Dendritic cell treated with granulocyte-macrophage colony-stimulating factor and Interleukin-4, amounts not matched to agents 40 ng/mL and 50 ng/mL, for 4 days (primary cell): ENCODE data around the gene SNX11.

Experiments used
- H3K27ac Mint-ChIP-seq: one replicate; pipeline ENCODE4 v1.8.0; 2022; ENCODE audit warnings: mild to moderate bottlenecking, mixed read lengths
- H3K27me3 Mint-ChIP-seq: one replicate; pipeline ENCODE4 v1.8.0; 2022; ENCODE audit warnings: mild to moderate bottlenecking, mixed read lengths
- H3K36me3 Mint-ChIP-seq: one replicate; pipeline ENCODE4 v1.8.0; 2022; ENCODE audit warnings: low read depth, mixed read lengths
- H3K4me1 Mint-ChIP-seq: one replicate; pipeline ENCODE4 v1.8.0; 2022; ENCODE audit warnings: low read depth, mixed read lengths
- H3K4me3 Mint-ChIP-seq: one replicate; pipeline ENCODE4 v1.8.0; 2022; ENCODE audit warnings: mild to moderate bottlenecking, moderate library complexity, mixed read lengths
- H3K9me3 Mint-ChIP-seq: one replicate; pipeline ENCODE4 v1.8.0; 2022; ENCODE audit warnings: mixed read lengths
- intact Hi-C: fragments of 100-400 bp; cut with micrococcal nuclease; formaldehyde crosslinking; loops from one replicate; pipeline ENCODE4 v1.15.0; 2022

Gene SNX11

GRCh38 chr17:48104440-48104839 is 3.1 kb upstream of the SNX11 start:
- H3K4me3 Mint-ChIP-seq, result no peak overlapping the region
- peaks cover 30% of the 10 kb centered on the region for H3K36me3 Mint-ChIP-seq
- peaks cover 67% of the 10 kb centered on the region for H3K4me1 Mint-ChIP-seq
- H3K27me3 Mint-ChIP-seq, result no peaks in the 10 kb centered on the region
- H3K27ac Mint-ChIP-seq, result peak overlapping the region; percentile 26
- intact Hi-C loops, result no loop called here
- no peaks in the 10 kb centered on the region for H3K9me3 Mint-ChIP-seq

DNA sequence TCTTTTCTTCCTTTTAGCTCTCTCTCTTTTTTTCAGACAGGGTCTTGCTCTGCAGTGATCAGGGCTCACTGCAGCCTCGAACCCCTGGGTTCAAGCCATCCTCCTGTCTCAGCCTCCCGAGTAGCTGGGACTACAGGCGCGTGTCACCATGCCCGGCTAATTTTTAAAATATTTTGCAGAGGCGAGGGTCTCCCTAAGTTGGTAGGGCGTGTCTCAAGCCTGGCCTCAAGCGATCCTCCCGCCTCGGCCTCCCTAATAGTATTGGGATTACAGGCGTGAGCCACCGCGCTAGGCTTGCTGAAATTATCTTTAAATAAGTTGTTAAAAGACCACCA is 797 bp upstream of the SNX11 start:
- H3K27ac Mint-ChIP-seq, result peak overlapping the region; percentile 96
- H3K9me3 Mint-ChIP-seq, result no peaks in the 10 kb centered on the region
- peaks cover 29% of the 10 kb centered on the region for H3K36me3 Mint-ChIP-seq
- H3K4me3 Mint-ChIP-seq, result peak overlapping the region; percentile 95
- intact Hi-C loops, result loop anchor here (2.0 kb wide), 1 partner anchor 58 kb away; the partner anchor contains the start of gene NFE2L1
- H3K4me1 Mint-ChIP-seq, result peaks cover 73% of the 10 kb centered on the region
- H3K27me3 Mint-ChIP-seq, result no peaks in the 10 kb centered on the region

DNA sequence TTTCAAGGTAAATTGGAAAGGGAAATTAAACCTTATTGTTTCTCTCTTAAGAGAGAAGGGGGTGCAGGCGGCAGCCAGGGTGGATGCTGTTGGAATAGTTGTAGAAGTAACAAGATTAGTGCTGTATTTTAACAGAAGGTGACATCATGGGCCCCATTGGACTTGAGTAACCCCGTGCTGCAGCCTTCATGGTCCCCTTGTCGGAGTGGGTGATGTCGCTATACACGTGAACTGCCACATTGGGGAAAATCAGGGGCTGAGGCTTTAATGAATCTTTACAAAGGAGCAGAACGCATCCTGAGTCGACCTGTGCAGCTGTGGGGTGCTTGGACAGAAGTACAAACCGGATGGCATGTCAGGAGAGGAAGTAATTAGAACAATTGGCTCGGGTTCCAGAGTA is 3.2 kb downstream of the SNX11 start:
- Mint-ChIP-seq H3K27ac (peak overlapping the region; percentile 76), H3K9me3 (no peaks in the 10 kb centered on the region), H3K4me3 (peak overlapping the region; percentile 60), H3K4me1 (peaks cover 68% of the 10 kb centered on the region), H3K27me3 (no peaks in the 10 kb centered on the region), H3K36me3 (peaks cover 69% of the 10 kb centered on the region)
- intact Hi-C loops, result no loop called here

DNA sequence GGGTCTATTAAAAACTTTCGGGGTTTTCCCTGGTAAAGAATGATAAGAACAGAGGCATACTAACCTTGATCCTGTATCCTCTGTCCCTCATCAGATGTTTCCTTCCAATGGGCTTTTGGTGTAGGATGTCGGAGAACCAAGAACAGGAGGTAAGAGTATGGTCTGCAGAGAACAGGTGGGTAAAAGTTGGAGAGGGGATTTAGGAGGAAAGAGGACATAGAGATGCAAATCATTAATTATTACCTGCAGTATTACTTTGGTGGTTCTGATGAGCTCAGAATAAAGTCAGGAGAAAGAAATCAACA is 4.3 kb downstream of the SNX11 start:
- no peak overlapping the region for H3K4me3 Mint-ChIP-seq
- H3K27ac Mint-ChIP-seq, result peak overlapping the region; percentile 76
- H3K4me1 Mint-ChIP-seq, result peaks cover 64% of the 10 kb centered on the region
- intact Hi-C loops, result no loop called here
- no peaks in the 10 kb centered on the region for H3K9me3 Mint-ChIP-seq
- H3K27me3 Mint-ChIP-seq, result no peaks in the 10 kb centered on the region
- H3K36me3 Mint-ChIP-seq, result peaks cover 80% of the 10 kb centered on the region

- Mint-ChIP-seq H3K9me3 (no peaks in the 10 kb centered on the region), H3K27ac (peak overlapping the region; percentile 76), H3K27me3 (no peaks in the 10 kb centered on the region), H3K36me3 (peaks cover 83% of the 10 kb centered on the region), H3K4me3 (peak overlapping the region; percentile 4), H3K4me1 (peaks cover 59% of the 10 kb centered on the region)
- intact Hi-C loops, result no loop called here
These were observed 5.7 kb downstream of the SNX11 start for GRCh38 chr17:48113201-48113676.

GRCh38 chr17:48121923-48122664 is 14.5 kb downstream of the SNX11 start:
- intact Hi-C loops, result no loop called here
- Mint-ChIP-seq H3K27ac (no peak overlapping the region), H3K27me3 (no peaks in the 10 kb centered on the region), H3K4me1 (peaks cover 12% of the 10 kb centered on the region), H3K9me3 (no peaks in the 10 kb centered on the region), H3K36me3 (peaks cover 100% of the 10 kb centered on the region), H3K4me3 (no peak overlapping the region)

DNA sequence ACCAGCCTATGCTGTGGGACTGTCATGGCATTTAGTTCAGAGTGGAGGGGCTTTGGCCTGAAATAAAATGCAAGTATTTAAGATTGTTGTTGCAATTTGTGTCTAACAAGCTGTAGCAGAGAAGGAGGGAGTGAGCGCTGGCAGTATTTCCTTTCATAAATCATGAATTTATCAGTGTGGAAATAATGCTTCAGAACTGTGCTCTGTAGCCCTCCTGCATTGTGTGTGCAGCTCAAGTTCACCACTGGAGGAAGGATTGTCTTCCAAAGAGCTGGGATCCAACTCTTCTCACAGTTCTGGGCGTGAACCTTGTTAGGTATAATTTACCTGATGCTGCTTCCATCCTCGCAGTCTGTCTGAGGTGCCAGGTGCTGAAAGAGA is 15.1 kb downstream of the SNX11 start:
- intact Hi-C loops, result no loop called here
- peaks cover 12% of the 10 kb centered on the region for H3K4me1 Mint-ChIP-seq
- peaks cover 97% of the 10 kb centered on the region for H3K36me3 Mint-ChIP-seq
- no peaks in the 10 kb centered on the region for H3K27me3 Mint-ChIP-seq
- no peak overlapping the region for H3K27ac Mint-ChIP-seq
- H3K9me3 Mint-ChIP-seq, result no peaks in the 10 kb centered on the region
- no peak overlapping the region for H3K4me3 Mint-ChIP-seq

- no peak overlapping the region for H3K4me3 Mint-ChIP-seq
- no peaks in the 10 kb centered on the region for H3K9me3 Mint-ChIP-seq
- H3K27me3 Mint-ChIP-seq, result no peaks in the 10 kb centered on the region
- peaks cover 12% of the 10 kb centered on the region for H3K4me1 Mint-ChIP-seq
- peaks cover 92% of the 10 kb centered on the region for H3K36me3 Mint-ChIP-seq
- intact Hi-C loops, result no loop called here
- H3K27ac Mint-ChIP-seq, result no peak overlapping the region
These were observed 15.5 kb downstream of the SNX11 start for GRCh38 chr17:48123111-48123510.

DNA sequence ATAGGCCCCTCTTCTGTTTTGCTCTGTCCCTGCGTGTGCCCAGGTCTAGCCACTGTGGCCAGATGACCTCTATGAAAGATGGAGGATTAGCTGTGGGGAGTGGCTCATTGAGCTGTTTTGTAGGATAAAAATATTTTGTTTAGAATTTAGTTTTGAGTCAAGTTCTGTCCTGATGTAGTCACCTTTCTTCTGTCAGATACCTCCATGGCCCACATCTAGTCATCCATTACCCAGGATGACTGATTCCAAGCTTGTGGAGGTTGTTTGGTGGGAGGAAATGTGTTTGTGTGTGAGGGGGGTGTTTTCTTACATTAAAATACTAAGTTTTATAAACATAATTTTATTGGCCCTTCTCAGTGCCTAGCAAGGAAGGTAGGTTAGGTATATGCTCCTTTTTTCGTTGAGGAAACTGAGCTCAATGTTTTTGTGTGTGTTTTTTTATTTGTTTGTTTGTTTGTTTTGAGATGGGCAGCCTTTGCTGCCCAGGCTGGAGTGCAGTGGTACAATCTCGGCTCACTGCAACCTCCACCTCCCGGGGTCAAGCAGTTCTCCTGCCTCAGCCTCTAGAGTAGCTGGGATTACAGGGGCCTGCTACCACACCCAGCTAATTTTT is 16.3 kb downstream of the SNX11 start:
- peaks cover 85% of the 10 kb centered on the region for H3K36me3 Mint-ChIP-seq
- no peak overlapping the region for H3K4me3 Mint-ChIP-seq
- H3K4me1 Mint-ChIP-seq, result peaks cover 12% of the 10 kb centered on the region
- H3K9me3 Mint-ChIP-seq, result no peaks in the 10 kb centered on the region
- no peak overlapping the region for H3K27ac Mint-ChIP-seq
- no peaks in the 10 kb centered on the region for H3K27me3 Mint-ChIP-seq
- intact Hi-C loops, result no loop called here

GRCh38 chr17:48125829-48126531 is 18.4 kb downstream of the SNX11 start:
- Mint-ChIP-seq H3K27ac (peak overlapping the region; percentile 58), H3K36me3 (peaks cover 64% of the 10 kb centered on the region), H3K4me3 (no peak overlapping the region), H3K9me3 (no peaks in the 10 kb centered on the region), H3K4me1 (peaks cover 13% of the 10 kb centered on the region), H3K27me3 (no peaks in the 10 kb centered on the region)
- intact Hi-C loops, result loop anchor here (5.0 kb wide), 1 partner anchor 34 kb away; no protein-coding TSS in a partner anchor

DNA sequence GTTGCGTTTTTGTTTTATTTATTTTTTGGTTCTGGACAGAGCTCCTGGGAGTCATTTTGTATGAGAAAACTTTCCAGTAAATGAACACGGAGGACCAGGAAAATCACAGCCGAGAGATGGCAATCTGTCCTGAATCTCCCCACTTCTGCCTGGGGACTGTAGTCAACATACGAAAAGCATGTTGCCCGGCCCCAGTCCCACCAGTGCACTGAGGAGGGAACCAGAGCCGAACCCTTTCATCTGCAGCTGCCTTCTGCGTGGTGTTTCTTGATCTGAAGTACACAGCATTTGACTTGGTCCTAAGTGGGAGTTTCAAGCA is 18.9 kb downstream of the SNX11 start:
- Mint-ChIP-seq H3K27ac (peak overlapping the region; percentile 58), H3K9me3 (no peaks in the 10 kb centered on the region), H3K4me3 (no peak overlapping the region), H3K4me1 (peaks cover 18% of the 10 kb centered on the region), H3K36me3 (peaks cover 59% of the 10 kb centered on the region), H3K27me3 (no peaks in the 10 kb centered on the region)
- intact Hi-C loops, result loop anchor here (5.0 kb wide), 1 partner anchor 34 kb away; no protein-coding TSS in a partner anchor

DNA sequence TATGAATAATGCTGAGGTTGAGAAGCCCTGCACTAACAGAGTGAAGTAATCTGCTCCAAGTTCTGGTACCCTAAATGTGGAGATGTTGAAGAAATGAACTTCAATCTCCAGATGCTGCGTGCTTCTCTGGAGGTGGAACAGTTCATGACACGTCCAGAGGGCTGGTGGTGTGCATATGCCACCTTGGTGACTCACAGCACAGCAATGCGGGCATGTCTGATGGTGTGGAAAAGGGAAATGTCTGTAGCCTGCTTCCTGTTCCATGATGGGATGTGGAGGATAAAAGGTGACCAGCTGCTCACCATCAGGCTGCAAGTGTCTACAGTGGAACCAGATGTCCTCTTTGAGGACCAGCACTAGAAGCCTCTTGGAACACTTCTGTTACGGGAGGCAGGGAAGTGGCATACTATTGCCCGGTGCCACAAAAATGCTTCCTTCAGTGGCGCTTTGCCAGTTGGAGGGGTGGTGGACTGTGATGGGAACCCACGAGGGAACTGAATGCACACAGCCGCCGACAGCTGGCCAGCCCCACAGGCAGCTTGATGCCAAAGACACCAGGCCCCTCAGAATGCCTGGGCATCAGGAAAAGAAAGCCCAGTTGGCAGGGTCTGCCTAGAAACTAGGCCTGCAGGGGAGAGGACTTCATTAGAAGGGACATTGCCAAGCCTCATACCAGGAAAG is 19.9 kb downstream of the SNX11 start:
- Mint-ChIP-seq H3K27ac (no peak overlapping the region), H3K4me1 (peaks cover 19% of the 10 kb centered on the region), H3K36me3 (peaks cover 48% of the 10 kb centered on the region), H3K4me3 (no peak overlapping the region), H3K27me3 (no peaks in the 10 kb centered on the region), H3K9me3 (no peaks in the 10 kb centered on the region)
- intact Hi-C loops, result loop anchor here (5.0 kb wide), 1 partner anchor 35 kb away; no protein-coding TSS in a partner anchor

DNA sequence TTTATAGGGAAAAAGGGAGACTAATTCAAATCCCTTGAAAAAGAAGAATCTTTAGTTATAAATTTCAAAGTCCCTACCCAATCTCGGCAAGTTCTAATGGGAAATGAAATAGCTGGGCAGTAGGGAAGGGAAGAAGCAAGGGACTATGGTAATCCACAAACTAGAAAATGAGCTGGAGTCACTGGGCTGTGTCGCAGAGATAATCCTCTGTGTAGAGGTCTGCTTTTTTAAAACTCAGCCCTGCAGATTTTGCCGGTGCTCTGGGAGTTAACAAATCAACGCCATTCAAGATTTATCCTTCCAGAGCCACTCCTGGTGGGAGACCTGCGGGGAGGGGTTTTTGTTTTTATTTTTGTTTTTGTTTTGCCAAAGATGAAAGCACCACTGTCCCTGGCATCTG is 20.8 kb downstream of the SNX11 start:
- no peak overlapping the region for H3K27ac Mint-ChIP-seq
- intact Hi-C loops, result loop anchor here (5.0 kb wide), 1 partner anchor 36 kb away; no protein-coding TSS in a partner anchor
- H3K4me1 Mint-ChIP-seq, result peaks cover 22% of the 10 kb centered on the region
- no peaks in the 10 kb centered on the region for H3K27me3 Mint-ChIP-seq
- H3K4me3 Mint-ChIP-seq, result no peak overlapping the region
- peaks cover 39% of the 10 kb centered on the region for H3K36me3 Mint-ChIP-seq
- H3K9me3 Mint-ChIP-seq, result no peaks in the 10 kb centered on the region

- Mint-ChIP-seq H3K27ac (no peak overlapping the region), H3K4me3 (no peak overlapping the region), H3K36me3 (peaks cover 24% of the 10 kb centered on the region), H3K9me3 (no peaks in the 10 kb centered on the region), H3K27me3 (no peaks in the 10 kb centered on the region), H3K4me1 (peaks cover 24% of the 10 kb centered on the region)
- intact Hi-C loops, result loop anchor here (2.0 to 5.0 kb wide), 2 partner anchors 38 to 49 kb away; no protein-coding TSS in a partner anchor
These were observed 22.4 kb downstream of the SNX11 start for GRCh38 chr17:48129981-48130380.
